Stomach (tissue), 9 donors: ENCODE results near the gene UBR1. TPM values are rescaled to one million over a fixed set of nuclear protein-coding genes. Genes with fewer than 3 reads are reported as not detected.

Source experiments
- DNase-seq, 2 donors: peaks; one replicate each; pipeline versions ENCODE4 v3.0.0 to v3.0.0-alpha.2; 2013 to 2019
- H3K27ac ChIP-seq, 5 donors: fragments of 200-600 bp in 4 of 5; sonication (generic) in 4 of 5; one replicate each; pipeline ENCODE4 v1.5.1; 2013 to 2019; ENCODE audit warnings: mild to moderate bottlenecking in 1 of 5, moderate library complexity in 1 of 5
- H3K27me3 ChIP-seq, 3 donors: fragments of 200-600 bp; sonication (generic); one replicate each; pipeline ENCODE4 v1.5.1; 2017 to 2019; ENCODE audit warnings: mixed run types in 1 of 3
- H3K36me3 ChIP-seq, 4 donors: fragments of 200-600 bp; sonication (generic); 1 replicate in 3 of 4; 2 replicates in 1 of 4; pipeline ENCODE4 v1.5.1; 2016 to 2019
- H3K4me1 ChIP-seq, 4 donors: fragments of 200-600 bp; sonication (generic); one replicate each; pipeline ENCODE4 v1.5.1; 2016 to 2019
- H3K4me3 ChIP-seq, 4 donors: fragments of 200-600 bp; sonication (generic) in 3 of 4; one replicate each; pipeline ENCODE4 v1.5.1; 2016 to 2019; ENCODE audit warnings: mild to moderate bottlenecking in 1 of 4
- H3K9me3 ChIP-seq, 4 donors: fragments of 200-600 bp; sonication (generic); one replicate each; pipeline ENCODE4 v1.5.1; 2016 to 2019
- EP300 ChIP-seq: sonication (generic); formaldehyde crosslinking; IDR thresholded peaks from one replicate; pipeline ENCODE4 v1.6.1; 2017; ENCODE audit warnings: antibody characterized with exemption
- POLR2A ChIP-seq, 4 donors: fragments of 450-650 bp; IDR thresholded peaks; one replicate each; pipeline ENCODE4 v1.6.1; 2016; ENCODE audit warnings: antibody characterized with exemption in 4 of 4, control low read depth in 2 of 4, mild to moderate bottlenecking in 1 of 4, moderate library complexity in 1 of 4
- POLR2AphosphoS5 ChIP-seq, 3 donors: sonication (generic); formaldehyde crosslinking; IDR thresholded peaks; one replicate each; pipeline ENCODE4 v1.6.1; 2016; ENCODE audit warnings: antibody characterized with exemption in 3 of 3
- WGBS, 5 donors: extraction: QIAGEN DNeasy Blood & Tissue Kit in 3 of 5; methylation state at CpG; one replicate each; pipeline versions ENCODE4 v1.1.5 to v1.1.7; 2013 to 2018; 5-methylcytosine and 5-hydroxymethylcytosine counted together
- intact Hi-C: fragments of 100-400 bp; cut with DNase I; formaldehyde crosslinking; loops from one replicate; pipeline ENCODE4 v1.15.1; 2023; ENCODE audit warnings: low total_unique reads
- polyA plus RNA-seq, 3 donors: library from polyadenylated mRNA; stranded (reverse); fragments of 200-250 nt; gene quantifications; one replicate each; pipeline ENCODE4 v1.2.3, GENCODE V29; 2013
- total RNA-seq, 5 donors: library from RNA; depleted of rRNA; stranded (reverse); fragments of >200 nt; gene quantifications; one replicate each; pipeline versions ENCODE4 v1.1.0 to v1.2.3, GENCODE V29; 2014 to 2016
- TF ChIP-seq, protein P1 (sequence below), 7 experiments: fragments of 450-650 bp in 4 of 7; fragments of 200-600 bp in 3 of 7; sonication (generic) in 3 of 7; IDR thresholded peaks; one replicate each; pipeline ENCODE4 v1.5.1; 2016 to 2019; ENCODE audit warnings: antibody characterized with exemption in 7 of 7, control low read depth in 2 of 7, mild to moderate bottlenecking in 1 of 7
- donor health status: healthy with polysubstance abuse.
- donor health status: Bipolar disorder and iron deficiency.
- donor health status: healthy.

The UBR1 gene
- total and polyA plus RNA-seq, 8 donors: 3.1 to 124 (median 12.3) TPM

DNA sequence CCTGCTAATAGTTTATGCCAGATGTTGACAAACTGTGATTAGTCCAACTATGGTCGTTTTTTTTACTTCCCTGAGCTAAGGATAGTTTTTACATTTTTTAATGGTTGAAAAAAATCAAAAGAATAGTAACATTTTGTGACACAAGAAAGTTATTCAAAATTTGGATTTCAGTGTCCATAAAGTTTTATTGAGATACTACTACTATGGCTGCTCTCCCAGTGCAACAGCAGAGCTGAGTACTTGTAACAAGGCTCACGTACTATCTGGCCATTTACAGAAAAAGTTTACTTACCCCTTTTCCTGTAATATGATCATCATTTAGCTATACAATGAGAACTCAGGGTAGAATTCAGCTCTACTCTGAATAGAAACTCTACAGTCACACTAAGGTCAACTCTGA, 16.0 kb upstream of the UBR1 start:
- Histone ChIP-seq H3K9me3 (no peaks in the 10 kb centered on the region), H3K36me3 (no peaks in the 10 kb centered on the region), H3K27ac (peak overlapping the region in 2 of 5 donors; percentile 75 to 89), H3K4me3 (no peak overlapping the region), H3K27me3 (no peaks in the 10 kb centered on the region), H3K4me1 (peaks cover 0 to 8% (median 7%) of the 10 kb centered on the region in 4 donors)
- intact Hi-C loops: no loop called here
- WGBS, 5 donors: 65 to 85% (median 76%) methylated on average over 2 of the region's 2 CpGs
- TF ChIP-seq POLR2A (IDR thresholded peaks at IDR 0.05): no peak
- TF ChIP-seq, protein P1, sequence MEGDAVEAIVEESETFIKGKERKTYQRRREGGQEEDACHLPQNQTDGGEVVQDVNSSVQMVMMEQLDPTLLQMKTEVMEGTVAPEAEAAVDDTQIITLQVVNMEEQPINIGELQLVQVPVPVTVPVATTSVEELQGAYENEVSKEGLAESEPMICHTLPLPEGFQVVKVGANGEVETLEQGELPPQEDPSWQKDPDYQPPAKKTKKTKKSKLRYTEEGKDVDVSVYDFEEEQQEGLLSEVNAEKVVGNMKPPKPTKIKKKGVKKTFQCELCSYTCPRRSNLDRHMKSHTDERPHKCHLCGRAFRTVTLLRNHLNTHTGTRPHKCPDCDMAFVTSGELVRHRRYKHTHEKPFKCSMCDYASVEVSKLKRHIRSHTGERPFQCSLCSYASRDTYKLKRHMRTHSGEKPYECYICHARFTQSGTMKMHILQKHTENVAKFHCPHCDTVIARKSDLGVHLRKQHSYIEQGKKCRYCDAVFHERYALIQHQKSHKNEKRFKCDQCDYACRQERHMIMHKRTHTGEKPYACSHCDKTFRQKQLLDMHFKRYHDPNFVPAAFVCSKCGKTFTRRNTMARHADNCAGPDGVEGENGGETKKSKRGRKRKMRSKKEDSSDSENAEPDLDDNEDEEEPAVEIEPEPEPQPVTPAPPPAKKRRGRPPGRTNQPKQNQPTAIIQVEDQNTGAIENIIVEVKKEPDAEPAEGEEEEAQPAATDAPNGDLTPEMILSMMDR (IDR thresholded peaks at IDR 0.05): no peak
- TF ChIP-seq POLR2AphosphoS5 (IDR thresholded peaks at IDR 0.05): no peak
- no peak for TF ChIP-seq EP300
- DNase-seq: no peak

DNA sequence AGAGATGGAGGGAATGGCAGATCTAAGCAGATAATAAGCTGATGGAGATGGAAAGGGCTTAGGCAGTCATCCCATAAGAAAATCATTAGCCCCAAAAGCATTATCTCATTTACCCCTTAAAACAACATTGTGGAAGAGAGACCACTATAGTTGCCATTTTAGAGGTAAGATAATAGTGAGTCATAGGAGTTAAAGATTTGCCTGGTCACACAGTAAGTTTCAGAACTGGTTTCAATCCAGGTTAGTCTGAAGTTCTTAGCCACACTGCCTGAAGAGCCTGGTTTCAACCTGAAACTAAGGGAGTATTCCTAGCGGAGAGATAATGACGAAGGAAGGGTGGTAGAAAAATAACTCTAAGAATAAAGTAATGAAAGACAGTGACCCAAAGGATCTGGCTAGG, 13.0 kb upstream of the UBR1 start:
- peaks cover 0 to 8% (median 7%) of the 10 kb centered on the region in 4 donors for H3K4me1 ChIP-seq
- no peak overlapping the region for H3K4me3 ChIP-seq
- intact Hi-C loops: no loop called here
- no peaks in the 10 kb centered on the region for H3K9me3 ChIP-seq
- TF ChIP-seq POLR2AphosphoS5 (IDR thresholded peaks at IDR 0.05): no peak
- no peak for TF ChIP-seq EP300
- TF ChIP-seq POLR2A (IDR thresholded peaks at IDR 0.05): no peak
- TF ChIP-seq, protein P1 (IDR thresholded peaks at IDR 0.05): no peak
- no peak overlapping the region for H3K27ac ChIP-seq
- no peaks in the 10 kb centered on the region for H3K27me3 ChIP-seq
- H3K36me3 ChIP-seq: no peaks in the 10 kb centered on the region
- 83 to 94% (median 89%) methylated on average over 2 of the region's 2 CpGs for WGBS, 5 donors
- no peak for DNase-seq

DNA sequence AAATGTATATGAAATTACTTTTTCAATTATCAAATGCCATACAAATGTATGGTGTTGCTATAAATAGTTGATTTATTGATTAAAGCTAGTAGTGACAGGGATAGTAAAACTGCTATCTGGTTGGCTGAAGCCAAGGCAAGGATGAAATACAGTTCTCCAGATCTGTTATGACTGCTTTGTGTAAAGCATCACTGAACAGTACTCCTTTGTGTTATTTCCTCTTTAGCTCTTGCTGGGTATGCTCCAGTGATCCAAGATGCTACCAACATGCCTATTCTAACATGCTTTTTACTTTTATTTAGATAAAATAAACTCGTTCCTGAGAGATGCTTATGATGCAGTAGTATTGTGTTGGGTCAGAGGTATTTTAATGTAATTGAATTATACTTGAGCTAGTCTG, 12.4 kb upstream of the UBR1 start:
- no peak for DNase-seq
- Histone ChIP-seq H3K36me3 (no peaks in the 10 kb centered on the region), H3K27ac (no peak overlapping the region), H3K9me3 (no peaks in the 10 kb centered on the region), H3K4me1 (peaks cover 0 to 8% (median 7%) of the 10 kb centered on the region in 4 donors), H3K27me3 (no peaks in the 10 kb centered on the region), H3K4me3 (no peak overlapping the region)
- 43 to 65% (median 55%) methylated on average over 1 of the region's 1 CpG for WGBS, 5 donors
- intact Hi-C loops: no loop called here
- TF ChIP-seq POLR2A (IDR thresholded peaks at IDR 0.05): no peak
- TF ChIP-seq, protein P1 (IDR thresholded peaks at IDR 0.05): no peak

DNA sequence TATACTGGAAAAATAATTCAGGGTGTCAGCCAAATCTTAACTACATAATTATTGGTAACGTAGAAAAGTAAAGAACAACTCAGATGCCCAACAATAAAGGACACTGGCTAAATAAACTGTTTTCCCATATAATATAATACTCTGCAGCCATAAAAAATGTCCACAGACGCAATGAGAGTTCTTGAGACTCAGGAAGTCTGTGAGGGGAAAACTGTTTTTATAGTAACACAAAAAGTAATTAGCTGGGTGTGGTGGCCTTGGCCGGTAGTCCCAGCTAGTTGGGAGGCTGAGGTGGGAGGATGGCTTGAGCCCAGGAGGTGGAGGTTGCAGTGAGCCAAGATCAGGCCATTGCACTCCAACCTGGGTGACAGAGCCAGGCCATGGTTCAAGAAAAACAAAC, 5.5 kb upstream of the UBR1 start:
- no peaks in the 10 kb centered on the region for H3K36me3 ChIP-seq
- DNase-seq: no peak
- no peak for TF ChIP-seq EP300
- TF ChIP-seq, protein P1 (IDR thresholded peaks at IDR 0.05): no peak
- no peak for TF ChIP-seq POLR2A (IDR thresholded peaks at IDR 0.05)
- TF ChIP-seq POLR2AphosphoS5 (IDR thresholded peaks at IDR 0.05): no peak
- no peak overlapping the region for H3K27ac ChIP-seq
- H3K27me3 ChIP-seq: no peaks in the 10 kb centered on the region
- peaks cover 3 to 7% (median 4%) of the 10 kb centered on the region in 4 donors for H3K4me1 ChIP-seq
- H3K4me3 ChIP-seq: no peak overlapping the region
- intact Hi-C loops: no loop called here
- WGBS, 5 donors: 75 to 83% (median 80%) methylated on average over 3 of the region's 3 CpGs
- H3K9me3 ChIP-seq: no peaks in the 10 kb centered on the region
